Activated CD4-positive, alpha-beta T cell treated with anti-CD3 and anti-CD28 coated beads, Interleukin-2, amount 50 U/mL, for 1 hour (primary cell): ENCODE measurements around the gene ZG16.
A peak's percentile ranks its signal among the peaks of the same experiment; 100 is the strongest.
"Not testable (repeated sequence)": the region's sequence is repeated elsewhere in the genome, so short reads cannot be mapped to it uniquely, and the experiment has no call there.

ENCODE experiments used
- DNase-seq: peaks from one replicate; pipeline ENCODE4 v3.0.0-alpha.2; 2020

The ZG16 gene

DNA sequence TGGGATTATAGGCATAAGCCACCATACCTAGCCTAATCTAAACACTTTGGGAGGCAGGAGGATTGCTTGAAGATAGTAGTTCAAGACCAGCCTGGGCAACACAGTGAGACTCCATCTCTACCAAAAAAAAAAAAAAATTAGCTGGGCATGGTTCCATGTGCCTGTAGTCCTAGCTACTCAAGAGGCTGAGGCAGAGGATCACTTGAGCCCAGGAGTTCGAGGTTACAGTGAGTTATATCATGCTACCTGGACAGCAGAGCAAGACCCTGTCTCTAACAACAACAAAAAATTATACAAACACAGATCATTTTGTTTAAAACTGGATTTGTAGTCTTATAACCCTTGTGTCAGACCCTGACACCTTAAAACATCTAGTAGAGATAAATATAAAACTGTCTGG lies 24.5 kb upstream of the ZG16 start:
- no peak for DNase-seq

DNA sequence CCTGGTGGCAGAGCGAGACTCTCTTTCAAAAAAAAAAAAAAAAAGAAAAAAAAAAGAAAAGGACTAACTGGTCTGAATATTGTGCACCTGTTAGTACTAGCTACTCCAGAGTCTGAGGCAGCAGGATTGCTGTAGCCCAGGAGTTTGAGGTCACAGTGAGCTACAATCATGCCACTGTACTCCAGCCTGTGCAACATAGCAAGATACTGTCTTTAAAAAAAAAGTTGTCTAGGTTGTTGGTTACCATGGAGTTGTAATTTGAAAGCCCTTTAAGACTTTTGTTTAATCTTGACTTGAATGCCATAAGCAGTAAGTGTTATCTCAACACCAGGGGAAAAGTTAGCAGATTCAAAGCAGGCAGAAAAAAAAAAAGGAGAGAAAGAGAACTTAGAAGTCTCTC lies 21.4 kb upstream of the ZG16 start:
- DNase-seq = no peak

DNA sequence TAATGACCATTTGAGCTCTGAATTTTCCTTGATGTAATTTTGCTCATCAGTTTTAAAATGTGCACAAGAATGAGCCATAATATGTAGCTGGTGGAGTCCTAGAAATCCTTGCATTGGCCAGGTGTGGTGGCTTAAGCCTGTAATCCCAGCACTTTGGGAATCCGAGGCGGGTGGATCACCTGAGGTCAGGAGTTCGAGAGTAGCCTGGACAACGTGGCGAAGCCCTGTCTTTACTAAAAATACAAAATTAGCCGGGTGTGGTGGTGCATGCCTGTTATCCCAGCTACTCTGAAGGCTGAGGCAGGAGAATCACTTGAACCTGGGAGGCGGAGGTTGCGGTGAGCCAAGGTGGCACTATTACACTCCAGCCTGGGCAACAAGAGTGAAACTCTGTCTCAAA lies 21.0 kb upstream of the ZG16 start:
- not testable (repeated sequence) for DNase-seq

DNA sequence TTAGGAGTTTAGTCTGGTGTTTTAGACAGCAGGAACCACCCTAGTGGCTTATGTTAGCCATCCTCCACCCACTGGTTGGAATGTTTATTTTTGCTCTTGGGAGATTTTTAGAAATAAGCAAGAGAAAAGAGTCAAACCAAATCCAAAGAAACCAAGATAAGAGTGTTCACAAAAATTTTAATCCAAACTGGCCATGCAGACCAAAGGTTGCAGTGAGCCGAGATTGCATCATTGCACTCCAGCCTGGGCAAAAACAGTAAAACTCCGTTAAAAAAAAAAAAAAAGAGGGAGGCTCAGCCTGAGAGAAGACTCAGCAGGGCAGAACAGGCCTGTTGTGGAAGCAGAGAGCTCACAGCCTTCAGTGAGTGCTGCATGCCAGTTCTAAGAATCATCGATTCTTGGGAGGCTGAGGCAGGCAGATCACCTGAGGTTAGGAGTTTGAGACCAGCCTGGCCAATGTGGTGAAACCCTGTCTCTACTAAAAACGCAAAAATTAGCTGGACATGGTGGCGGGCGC lies 20.0 kb upstream of the ZG16 start:
- no peak for DNase-seq

DNA sequence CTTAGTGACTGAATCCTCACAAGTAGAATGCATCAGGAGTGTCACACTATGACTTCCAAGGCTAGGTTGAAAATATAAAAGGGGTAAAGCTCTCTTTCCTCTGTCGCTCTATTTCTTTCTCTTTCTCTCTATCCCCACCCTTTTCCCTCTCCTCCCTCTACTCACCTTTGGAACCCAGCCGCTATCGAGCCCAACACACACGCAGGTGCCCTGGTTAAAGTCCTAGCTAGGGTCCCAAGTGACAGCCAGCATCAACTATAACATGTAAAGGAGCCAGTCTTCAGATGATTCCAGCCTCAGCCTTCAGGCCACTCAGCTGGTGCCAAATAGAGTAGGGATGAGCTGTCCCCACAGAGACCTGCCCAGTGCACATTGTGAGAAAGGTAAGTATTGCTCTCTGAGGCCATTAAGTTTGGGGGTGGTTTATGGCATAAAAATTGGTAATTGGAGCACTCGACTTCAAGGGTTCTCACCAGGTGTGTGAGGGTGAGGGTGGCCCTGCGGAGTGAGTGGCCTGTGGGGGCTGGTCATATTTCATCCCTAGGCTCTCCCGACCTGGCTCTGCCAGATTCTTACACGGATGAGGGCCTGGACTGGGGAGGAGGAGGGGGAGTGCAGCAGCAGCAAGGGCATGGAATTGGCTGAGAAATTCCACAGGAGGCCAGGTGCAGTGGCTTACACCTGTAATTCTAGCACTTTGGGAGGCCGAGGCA lies 17.3 kb upstream of the ZG16 start:
- DNase-seq = no peak

DNA sequence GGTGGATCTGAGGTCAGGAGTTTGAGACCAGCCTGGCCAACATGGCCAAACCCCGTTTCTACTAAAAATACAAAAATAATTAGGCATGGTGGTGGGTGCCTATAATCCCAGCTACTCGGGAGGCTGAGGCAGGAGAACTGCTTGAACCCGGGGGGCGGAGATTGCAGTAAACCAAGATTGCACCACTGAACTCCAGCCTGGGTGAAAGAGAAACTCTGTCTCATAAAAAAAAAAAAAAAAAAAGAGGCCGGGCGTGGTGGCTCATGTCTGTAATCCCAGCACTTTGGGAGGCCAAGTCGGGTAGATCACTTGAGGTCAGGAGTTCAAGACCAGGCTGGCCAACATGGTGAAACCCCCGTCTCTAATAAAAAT lies 16.8 kb upstream of the ZG16 start:
- DNase-seq = not testable (repeated sequence)

DNA sequence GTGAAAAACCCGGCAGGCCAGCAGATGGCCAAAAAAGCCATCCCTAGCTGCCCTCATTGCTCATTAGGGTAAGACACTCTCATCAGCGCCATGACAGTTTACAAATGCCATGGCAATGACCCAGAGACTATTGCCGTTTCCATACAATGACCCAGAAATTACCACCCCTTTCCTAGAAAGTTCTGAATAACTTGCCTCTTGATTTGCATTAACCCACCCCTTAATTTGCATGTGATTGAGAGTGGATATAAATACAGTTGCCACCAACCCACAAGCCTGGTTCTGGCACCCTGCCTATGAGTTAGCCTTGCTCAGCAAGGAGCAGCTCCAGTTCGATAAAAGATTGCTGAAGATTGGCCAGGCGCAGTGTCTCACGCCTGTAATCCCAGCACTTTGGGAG lies 16.2 kb upstream of the ZG16 start:
- no peak for DNase-seq

DNA sequence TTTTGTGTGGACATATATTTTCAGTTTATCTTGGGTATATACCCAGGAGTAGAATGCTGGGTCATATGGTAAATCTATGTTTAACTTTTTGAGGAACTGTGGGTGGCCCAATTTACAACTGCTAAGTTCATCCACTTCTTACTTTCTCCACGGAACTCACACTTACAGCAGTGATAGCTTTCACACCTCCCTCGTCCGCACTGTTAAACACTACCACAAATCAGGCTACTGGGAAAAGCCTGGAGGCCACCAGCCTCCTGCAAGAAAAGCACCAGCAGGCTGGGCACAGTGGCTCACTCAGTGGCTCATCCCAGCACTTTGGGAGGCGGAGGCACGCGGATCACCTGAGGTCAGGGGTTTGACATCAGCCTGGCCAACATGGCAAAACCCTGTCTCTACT lies 14.7 kb upstream of the ZG16 start:
- DNase-seq = no peak

DNA sequence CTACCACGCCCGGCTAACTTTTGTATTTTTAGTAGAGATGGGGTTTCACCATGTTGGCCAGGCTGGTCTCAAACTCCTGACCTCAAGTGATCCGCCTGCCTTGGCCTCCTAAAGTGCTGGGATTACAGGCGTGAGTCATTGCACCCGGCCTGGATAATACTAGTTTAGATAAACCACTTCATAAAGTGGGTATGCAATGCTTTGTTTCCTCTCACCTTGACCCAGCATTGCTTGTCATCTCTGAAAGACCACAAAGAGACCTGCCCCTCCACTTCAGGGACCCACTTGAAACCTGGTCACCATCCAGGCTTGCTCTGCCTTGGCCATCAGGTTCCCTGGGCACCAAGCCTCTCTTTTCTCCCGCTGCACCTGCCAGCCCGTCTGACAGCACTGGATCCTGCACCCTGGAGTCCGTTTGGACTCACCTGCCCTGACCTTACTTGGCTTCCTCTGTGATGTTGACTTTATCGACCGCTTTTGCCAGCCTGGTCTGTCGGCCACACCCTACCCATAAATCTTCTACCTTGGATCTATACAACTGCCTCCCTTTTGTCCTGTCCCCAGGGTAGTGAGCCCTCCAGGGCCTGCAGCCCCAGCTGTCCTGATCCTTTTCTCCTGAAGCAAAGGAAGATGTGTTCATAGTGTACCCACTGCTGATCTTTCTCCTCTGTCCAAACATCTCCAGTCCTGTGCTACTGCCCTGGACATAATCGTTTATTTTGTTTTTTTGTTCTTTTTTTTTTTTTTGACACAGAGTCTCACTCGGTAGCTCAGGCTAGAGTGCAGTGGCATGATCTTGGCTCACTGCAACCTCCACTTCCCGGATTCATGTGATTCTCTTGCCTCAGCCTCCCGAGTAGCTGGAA lies 12.7 kb upstream of the ZG16 start:
- no peak for DNase-seq

DNA sequence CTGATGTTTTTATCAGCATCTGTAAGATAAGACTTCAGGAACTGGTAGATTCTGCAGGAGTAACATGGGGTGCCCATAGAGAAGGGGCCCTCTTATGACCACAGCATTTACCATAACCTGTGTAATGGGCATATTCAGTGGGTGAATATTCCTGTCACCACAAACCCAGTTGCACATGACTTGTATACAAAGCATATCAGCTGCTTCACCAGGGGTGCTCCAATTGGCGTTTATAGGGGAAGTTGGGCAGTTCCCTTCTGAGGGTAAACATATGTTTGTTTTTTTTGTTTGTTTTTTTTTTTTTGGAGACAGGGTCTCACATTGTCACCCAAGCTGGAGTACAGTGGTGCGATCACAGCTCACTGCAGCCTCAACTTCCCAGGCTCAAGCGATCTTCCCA lies 11.5 kb upstream of the ZG16 start:
- no peak for DNase-seq

DNA sequence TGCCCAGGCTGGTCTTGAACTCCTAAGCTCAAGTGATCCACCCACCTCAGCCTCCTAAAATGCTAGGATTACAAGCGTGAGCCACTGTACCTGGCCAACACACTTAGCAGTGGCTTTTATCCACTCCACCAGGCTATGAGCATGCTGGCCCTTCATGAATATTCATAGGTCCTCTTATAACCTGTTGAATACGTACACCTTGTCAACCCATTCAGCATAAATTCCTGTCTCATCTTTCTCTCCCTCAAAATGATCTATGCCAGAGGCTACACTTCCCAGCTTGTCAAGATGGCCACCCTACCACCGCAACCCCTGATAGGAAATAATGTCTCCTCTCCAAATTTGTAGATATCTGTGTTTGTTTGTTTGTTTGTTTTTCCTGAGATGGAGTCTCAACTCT lies 11.0 kb upstream of the ZG16 start:
- DNase-seq = no peak

DNA sequence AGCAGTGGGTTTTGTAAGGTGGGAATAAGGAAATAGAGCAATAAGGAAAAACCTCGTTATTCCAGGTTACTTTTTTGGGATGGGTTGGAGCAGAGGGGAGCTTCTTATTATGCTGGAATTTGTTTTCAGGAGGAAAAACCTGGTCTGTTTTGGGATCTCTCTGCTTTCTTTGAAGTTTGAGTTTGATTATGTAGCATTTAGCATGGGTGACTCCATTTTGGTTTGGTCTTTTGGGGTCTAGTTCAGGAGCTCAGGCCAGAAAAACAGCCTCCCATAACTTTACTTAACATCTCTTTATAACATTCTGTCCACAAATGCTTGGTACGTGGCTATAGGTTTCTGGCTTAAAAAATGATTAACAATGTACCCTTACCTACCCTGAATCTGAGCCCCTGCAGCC lies 8.5 kb upstream of the ZG16 start:
- no peak for DNase-seq

DNA sequence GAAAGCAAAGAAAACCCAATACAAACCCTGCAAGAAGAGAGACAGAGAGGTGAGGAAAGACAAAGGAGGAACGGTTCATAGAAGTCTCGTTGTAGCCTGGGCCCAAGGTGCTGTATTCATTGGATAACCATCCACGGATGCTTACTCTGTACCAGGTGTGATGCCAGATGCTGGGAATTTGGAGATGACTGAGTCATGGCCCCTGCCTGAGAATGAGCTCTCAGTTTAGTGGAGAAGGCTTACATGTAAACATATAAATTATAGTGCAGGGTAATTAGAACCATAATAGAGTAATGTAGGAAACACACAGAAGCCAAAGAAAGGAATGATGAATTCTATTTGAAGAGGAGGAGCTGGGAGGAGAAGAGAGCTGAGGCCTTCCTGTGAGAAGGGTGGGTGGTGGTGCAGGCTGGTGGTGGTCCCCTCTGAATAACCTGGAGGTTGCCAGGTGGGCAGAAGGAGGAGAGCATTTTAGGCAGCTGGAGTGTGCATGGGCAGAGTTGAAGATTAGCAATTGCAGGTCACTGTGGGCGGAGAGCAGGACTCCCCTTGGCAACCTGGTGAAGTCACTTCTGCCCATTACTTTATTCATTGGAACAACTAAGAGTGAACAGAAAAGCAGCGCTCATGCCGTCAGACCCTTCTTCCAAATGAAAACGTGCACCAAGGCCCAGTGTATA lies 7.7 kb upstream of the ZG16 start:
- DNase-seq = no peak

DNA sequence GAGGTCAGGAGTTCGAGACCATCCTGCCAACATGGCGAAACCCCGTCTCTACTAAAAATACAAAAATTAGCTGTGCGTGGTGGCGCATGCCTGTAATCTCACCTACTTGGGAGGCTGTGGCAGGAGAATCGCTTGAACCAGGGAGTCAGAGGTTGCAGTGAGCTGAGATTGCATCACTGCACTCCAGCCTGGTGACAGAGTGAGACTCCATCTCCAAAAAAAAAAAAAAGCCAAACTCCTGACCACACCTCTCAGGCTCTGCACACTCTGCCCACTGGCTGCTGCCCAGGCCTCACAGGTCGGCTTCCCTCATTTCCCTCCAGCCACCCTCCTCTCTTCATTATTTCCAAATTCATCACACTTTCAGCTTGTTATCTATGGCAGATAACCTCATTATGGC lies 5.7 kb upstream of the ZG16 start:
- DNase-seq = not testable (repeated sequence)

DNA sequence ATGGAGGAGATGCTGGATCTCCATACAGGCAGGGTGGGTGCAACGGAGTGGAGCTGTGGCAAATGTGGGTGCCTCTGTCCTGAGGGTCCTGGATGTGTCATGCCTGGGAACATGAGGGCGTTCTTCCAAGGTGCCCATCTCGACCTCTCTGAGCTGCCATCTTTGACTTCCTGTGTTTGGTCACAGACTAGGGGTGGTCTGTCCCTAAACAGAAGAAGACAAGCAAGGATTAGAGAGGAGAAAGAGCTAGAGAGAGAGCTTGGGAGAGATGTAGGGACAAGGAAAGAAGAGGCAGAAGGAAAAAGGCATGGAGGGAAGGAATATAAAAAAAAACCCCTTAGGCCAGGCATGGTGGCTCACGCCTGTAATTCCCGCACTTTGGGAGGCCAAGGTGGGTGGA lies 3.3 kb upstream of the ZG16 start:
- no peak for DNase-seq

DNA sequence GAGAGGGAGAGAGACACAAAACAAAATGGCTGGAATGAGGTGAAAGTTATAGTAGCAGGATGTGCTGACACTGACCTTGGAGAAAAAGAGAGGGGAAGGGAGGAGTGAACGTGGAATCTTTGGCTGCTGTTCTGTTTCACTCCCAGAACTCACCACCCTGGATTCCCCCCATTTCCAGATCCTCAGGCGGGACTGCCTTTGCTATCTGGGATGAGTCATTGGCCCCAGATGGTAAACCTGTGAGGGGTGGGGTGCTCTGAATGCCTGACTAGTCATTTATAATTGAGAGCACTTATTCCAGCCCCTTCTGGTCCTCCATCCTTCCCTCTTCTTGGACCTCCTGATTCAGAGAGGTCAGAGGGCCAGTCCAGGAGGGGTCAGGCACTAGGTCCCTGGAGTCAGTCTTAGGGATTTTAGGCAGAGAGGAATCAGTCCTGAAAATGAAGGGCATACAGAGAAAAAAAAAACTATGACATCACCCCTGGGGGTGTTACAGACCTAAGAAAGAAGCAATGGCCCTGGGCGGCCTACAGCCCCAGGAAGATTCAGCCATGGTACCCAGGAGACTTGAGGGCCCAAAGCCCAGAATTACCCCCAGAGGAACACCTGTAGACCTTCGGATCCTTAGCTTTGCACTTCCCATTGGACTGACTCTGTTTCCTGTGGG lies 2.2 kb upstream of the ZG16 start:
- no peak for DNase-seq

DNA sequence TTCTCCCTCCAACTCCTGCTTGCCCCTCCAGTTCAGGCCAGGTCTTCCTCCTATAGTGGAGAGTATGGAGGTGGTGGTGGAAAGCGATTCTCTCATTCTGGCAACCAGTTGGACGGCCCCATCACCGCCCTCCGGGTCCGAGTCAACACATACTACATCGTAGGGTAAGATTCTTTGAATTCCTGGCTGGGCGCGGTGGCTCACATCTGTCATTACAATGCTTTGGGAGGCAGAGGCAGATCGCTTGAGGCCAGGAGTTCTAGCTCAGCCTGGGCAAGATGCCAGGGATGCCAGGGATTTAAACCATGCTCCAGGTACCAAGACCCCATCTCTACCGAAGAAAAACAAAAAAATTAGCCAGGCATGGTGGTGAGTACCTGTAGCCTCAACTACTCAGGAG lies 1.4 kb downstream of the ZG16 start:
- DNase-seq = no peak

DNA sequence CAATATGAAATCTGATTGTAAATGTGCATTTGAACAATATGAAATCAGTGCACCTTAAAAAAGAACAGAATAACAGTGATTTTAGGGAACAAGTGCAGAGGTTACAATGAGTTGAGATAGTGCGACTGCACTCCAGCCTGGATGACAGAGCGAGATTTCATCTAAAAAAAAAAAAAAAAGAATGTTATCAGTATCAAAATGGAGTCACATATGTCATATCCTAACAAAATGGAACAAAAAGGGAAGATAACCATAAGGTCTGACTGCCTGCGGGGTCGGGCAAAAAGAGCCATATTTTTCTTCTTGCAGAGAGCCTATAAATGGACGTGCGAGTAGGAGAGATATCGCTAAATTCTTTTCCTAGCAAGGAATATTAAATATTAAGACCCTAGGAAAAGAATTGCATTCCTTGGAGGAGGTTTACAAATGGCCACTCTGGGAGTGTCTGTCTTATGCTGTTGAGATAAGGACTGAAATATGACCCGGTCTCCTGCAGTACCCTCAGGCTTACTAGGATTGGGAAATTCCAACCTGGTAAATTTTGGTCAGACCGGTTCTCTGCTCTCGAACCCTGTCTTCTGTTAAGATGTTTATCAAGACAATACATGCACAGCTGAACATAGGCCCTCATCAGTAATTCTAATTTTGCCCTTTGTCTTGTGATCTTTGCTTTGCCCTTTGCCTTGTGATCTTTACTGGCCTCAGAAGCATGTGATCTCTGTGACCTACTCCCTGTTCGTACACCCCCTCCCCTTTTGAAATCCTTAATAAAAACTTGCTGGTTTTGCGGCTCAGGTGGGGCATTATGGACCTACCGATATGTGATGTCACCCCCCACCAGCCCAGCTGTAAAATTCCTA lies 5.3 kb downstream of the ZG16 start:
- DNase-seq = not testable (repeated sequence)

DNA sequence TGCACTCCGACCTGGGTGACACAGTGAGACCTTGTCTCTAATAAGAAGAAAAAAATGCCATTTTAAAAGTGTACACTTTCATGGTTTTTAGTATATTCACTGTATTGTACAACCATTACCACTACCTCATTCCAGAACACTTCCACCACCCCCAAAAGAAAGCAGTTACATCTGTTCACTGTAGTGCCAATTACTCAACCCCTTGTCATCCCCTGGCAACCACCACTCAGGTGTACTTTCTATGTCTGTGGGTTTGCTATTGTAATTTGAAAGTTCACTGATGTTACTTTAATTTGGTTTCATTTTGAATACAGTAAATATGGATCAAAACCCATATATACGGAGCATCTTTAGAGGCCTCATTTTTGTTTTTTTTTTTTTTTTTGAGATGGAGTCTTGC lies 6.1 kb downstream of the ZG16 start:
- DNase-seq = no peak

DNA sequence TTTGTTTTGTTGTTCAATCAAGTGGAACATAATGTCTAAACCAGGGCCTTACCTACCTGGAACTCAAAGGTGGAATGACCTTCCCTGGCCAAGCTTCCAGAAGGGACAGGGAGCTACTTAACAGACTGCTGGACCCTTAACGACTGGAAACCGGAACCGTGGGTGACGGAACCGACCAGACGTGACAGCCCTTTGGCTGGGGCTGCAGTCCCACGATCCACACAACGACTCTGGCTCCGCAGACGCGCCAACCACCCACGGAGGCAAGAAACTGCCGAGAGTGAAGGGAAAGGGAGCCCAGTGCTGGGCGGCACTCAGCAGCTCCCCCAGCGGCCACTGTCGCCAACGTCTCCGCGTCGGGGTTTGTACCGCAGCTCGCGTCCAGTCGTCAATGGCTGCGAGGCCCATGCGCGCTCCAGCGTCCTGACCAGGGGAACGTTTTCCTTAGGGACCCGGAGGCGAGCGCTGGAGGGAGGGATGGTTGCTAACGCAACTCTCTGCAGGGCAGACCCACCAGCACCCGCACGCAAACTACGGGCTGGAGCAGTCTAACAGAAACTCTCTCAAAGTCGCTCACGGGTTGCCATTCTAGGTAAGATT lies 6.9 kb downstream of the ZG16 start:
- peak; percentile 79 for DNase-seq

DNA sequence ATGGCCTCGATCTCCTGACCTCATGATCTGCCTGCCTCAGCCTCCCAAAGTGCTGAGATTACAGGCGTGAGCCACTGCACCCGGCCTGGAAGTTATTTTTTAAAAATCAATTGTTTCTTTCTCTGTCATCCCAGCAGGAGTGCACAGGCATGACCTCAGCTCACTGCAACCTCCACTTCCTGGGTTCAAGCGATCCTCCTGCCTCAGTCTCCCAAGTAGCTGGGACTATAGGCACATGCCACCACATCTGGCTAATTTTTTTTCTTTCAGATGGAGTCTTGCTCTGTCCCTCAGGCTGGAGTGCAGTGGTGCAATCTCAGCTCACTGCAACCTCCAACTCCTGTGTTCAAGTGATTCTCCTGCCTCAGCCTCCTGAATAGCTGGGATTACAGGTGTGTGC lies 9.1 kb downstream of the ZG16 start:
- DNase-seq = not testable (repeated sequence)

DNA sequence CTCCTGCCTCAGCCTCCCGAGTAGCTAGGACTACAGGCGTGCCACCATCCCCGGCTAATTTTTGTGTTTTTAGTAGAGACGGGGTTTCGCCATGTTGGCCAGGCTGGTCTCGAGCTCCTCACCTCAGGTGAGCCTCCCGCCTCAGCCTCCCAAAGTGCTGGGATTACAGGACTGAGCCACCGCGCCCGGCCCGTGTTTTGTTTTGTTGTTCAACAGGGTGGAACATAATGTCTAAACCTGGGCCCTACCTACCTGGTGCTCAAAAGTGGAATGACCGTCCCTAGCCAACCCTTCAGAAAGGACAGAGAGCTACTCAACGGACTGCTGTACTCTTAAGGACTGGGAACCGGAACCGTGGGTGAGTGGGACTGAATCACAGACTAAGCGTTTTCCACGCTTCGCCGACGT lies 11.7 kb downstream of the ZG16 start:
- DNase-seq = no peak
